Vagina (tissue), 2 donors: Measurements from ENCODE around the gene PDIK1L.

Experiments used
- CTCF ChIP-seq, 3 experiments: fragments of 450-650 bp in 2 of 3; fragments of 200-600 bp in 1 of 3; sonication (generic) in 1 of 3; IDR thresholded peaks; one replicate each; pipeline ENCODE4 v1.5.1; 2017 to 2019; ENCODE audit warnings: antibody characterized with exemption in 3 of 3, mild to moderate bottlenecking in 2 of 3, moderate library complexity in 2 of 3
- POLR2A ChIP-seq, 2 donors: fragments of 450-650 bp; IDR thresholded peaks; one replicate each; pipeline ENCODE4 v1.6.1; 2017; ENCODE audit warnings: antibody characterized with exemption in 2 of 2, mild to moderate bottlenecking in 2 of 2, moderate library complexity in 2 of 2
- POLR2AphosphoS5 ChIP-seq, 2 donors: sonication (generic); formaldehyde crosslinking; IDR thresholded peaks; one replicate each; pipeline ENCODE4 v1.9.0; 2017; ENCODE audit warnings: antibody characterized with exemption in 2 of 2, mild to moderate bottlenecking in 2 of 2, low read depth in 1 of 2; ENCODE audit not compliant: insufficient read depth in 1 of 2

- TF ChIP-seq POLR2A (IDR thresholded peaks at IDR 0.05) (no peak), CTCF (IDR thresholded peaks at IDR 0.05) (no peak), POLR2AphosphoS5 (IDR thresholded peaks at IDR 0.05; ENCODE audit: insufficient read depth in 1 of 2, low read depth in 1 of 2) (no peak)
These were observed 36.0 kb upstream of the PDIK1L start for GRCh38 chr1:26075421-26076144.
